Measurements from ENCODE around the gene IFI30. TPM values are rescaled to one million over a fixed set of nuclear protein-coding genes. Genes with fewer than 3 reads are reported as not detected.

The IFI30 gene
- total RNA-seq, 1 donor from 2014 or later: 554 TPM

GRCh38 chr19:18140473-18140872, 33.1 kb upstream of the IFI30 start:
- H3K4me1 ChIP-seq: no peaks in the 10 kb centered on the region

GRCh38 chr19:18141031-18141430, 32.6 kb upstream of the IFI30 start:
- H3K27ac ChIP-seq: no peak overlapping the region
- no peak for ATAC-seq
- no peak overlapping the region for H3K4me3 ChIP-seq
- H3K9me3 ChIP-seq: no peaks in the 10 kb centered on the region
- no peaks in the 10 kb centered on the region for H3K4me1 ChIP-seq
- H3K27me3 ChIP-seq: no peaks in the 10 kb centered on the region
- intact Hi-C loops (cut with DNase I): no loop called here
- DNase-seq: no peak
- peaks cover 68% of the 10 kb centered on the region for H3K36me3 ChIP-seq
- TF ChIP-seq, protein P1, sequence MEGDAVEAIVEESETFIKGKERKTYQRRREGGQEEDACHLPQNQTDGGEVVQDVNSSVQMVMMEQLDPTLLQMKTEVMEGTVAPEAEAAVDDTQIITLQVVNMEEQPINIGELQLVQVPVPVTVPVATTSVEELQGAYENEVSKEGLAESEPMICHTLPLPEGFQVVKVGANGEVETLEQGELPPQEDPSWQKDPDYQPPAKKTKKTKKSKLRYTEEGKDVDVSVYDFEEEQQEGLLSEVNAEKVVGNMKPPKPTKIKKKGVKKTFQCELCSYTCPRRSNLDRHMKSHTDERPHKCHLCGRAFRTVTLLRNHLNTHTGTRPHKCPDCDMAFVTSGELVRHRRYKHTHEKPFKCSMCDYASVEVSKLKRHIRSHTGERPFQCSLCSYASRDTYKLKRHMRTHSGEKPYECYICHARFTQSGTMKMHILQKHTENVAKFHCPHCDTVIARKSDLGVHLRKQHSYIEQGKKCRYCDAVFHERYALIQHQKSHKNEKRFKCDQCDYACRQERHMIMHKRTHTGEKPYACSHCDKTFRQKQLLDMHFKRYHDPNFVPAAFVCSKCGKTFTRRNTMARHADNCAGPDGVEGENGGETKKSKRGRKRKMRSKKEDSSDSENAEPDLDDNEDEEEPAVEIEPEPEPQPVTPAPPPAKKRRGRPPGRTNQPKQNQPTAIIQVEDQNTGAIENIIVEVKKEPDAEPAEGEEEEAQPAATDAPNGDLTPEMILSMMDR (IDR thresholded peaks at IDR 0.05): no peak

More at GRCh38 chr19:18140473-18140872, 33.1 kb upstream of the IFI30 start:
- DNase-seq (no peak), ATAC-seq (no peak)
- H3K9me3 ChIP-seq: no peaks in the 10 kb centered on the region
- H3K4me3 ChIP-seq: no peak overlapping the region
- TF ChIP-seq, protein P1 (IDR thresholded peaks at IDR 0.05): no peak
- no peaks in the 10 kb centered on the region for H3K27me3 ChIP-seq
- H3K27ac ChIP-seq: no peak overlapping the region
- H3K36me3 ChIP-seq: peaks cover 68% of the 10 kb centered on the region
- intact Hi-C loops (cut with DNase I): no loop called here

- DNase-seq (no peak), ATAC-seq (no peak)
- intact Hi-C loops (cut with DNase I): no loop called here
- TF ChIP-seq, protein P1 (IDR thresholded peaks at IDR 0.05): no peak
- Histone ChIP-seq H3K4me1 (no peaks in the 10 kb centered on the region), H3K27ac (no peak overlapping the region), H3K4me3 (no peak overlapping the region), H3K27me3 (no peaks in the 10 kb centered on the region), H3K36me3 (peaks cover 76% of the 10 kb centered on the region), H3K9me3 (no peaks in the 10 kb centered on the region)
Measured at GRCh38 chr19:18143902-18144301, 29.7 kb upstream of the IFI30 start.

- DNase-seq (no peak), ATAC-seq (no peak)
- no peak overlapping the region for H3K27ac ChIP-seq
- H3K36me3 ChIP-seq: peaks cover 71% of the 10 kb centered on the region
- no peak overlapping the region for H3K4me3 ChIP-seq
- no peaks in the 10 kb centered on the region for H3K9me3 ChIP-seq
- no peaks in the 10 kb centered on the region for H3K27me3 ChIP-seq
- TF ChIP-seq, protein P1 (IDR thresholded peaks at IDR 0.05): no peak
- no peaks in the 10 kb centered on the region for H3K4me1 ChIP-seq
- intact Hi-C loops (cut with DNase I): no loop called here
Measured at GRCh38 chr19:18144361-18144760, 29.3 kb upstream of the IFI30 start.

DNA sequence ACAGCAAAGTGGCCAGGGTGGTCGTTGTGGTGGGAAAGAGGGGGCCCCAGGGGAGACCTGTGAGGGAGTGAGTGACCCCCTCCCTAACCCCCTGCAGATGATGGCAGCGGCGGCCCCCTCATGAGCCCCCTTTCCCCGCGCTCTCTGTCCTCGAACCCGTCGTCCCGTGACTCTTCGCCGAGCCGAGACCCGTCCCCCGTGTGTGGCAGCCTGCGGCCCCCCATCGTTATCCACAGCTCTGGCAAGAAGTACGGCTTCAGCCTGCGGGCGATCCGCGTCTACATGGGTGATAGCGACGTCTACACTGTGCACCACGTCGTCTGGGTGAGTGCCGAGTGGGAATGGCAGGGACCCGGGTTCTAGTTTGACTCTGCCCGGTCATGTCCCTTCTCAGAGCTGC, 28.7 kb upstream of the IFI30 start:
- no peaks in the 10 kb centered on the region for H3K4me1 ChIP-seq
- TF ChIP-seq, protein P1 (IDR thresholded peaks at IDR 0.05): no peak
- intact Hi-C loops (cut with DNase I): no loop called here
- DNase-seq: no peak
- no peaks in the 10 kb centered on the region for H3K27me3 ChIP-seq
- no peak overlapping the region for H3K27ac ChIP-seq
- H3K9me3 ChIP-seq: no peaks in the 10 kb centered on the region
- no peak for ATAC-seq
- no peak overlapping the region for H3K4me3 ChIP-seq
- peaks cover 69% of the 10 kb centered on the region for H3K36me3 ChIP-seq

GRCh38 chr19:18145391-18145999, 28.1 kb upstream of the IFI30 start:
- TF ChIP-seq, protein P1 (IDR thresholded peaks at IDR 0.05): no peak
- Histone ChIP-seq H3K4me1 (no peaks in the 10 kb centered on the region), H3K36me3 (peaks cover 65% of the 10 kb centered on the region), H3K27me3 (no peaks in the 10 kb centered on the region), H3K4me3 (no peak overlapping the region), H3K9me3 (no peaks in the 10 kb centered on the region), H3K27ac (no peak overlapping the region)
- intact Hi-C loops (cut with DNase I): no loop called here
- ATAC-seq (no peak), DNase-seq (no peak)
